Effector memory CD4-positive, alpha-beta T cell (primary cell): Measurements from ENCODE around the gene MAFG.
"Not testable (repeated sequence)": the region's sequence is repeated elsewhere in the genome, so short reads cannot be mapped to it uniquely, and the experiment has no call there.

Source experiments
- DNase-seq, 3 donors: peaks; one replicate each; pipeline ENCODE4 v3.0.0-alpha.2; 2020
- H3K27ac ChIP-seq: 2 replicates; pipeline ENCODE4 v1.7.0; 2013; ENCODE audit warnings: mild to moderate bottlenecking, low read length, moderate library complexity; ENCODE audit not compliant: insufficient read depth, poor library complexity, severe bottlenecking
- H3K27me3 ChIP-seq: replicated peaks from 2 replicates; pipeline ENCODE4 v1.7.0; 2013; ENCODE audit warnings: mild to moderate bottlenecking, low read length; ENCODE audit not compliant: insufficient read depth, control insufficient read depth, poor library complexity, severe bottlenecking
- H3K36me3 ChIP-seq: 2 replicates; pipeline ENCODE4 v1.7.0; 2013; ENCODE audit warnings: mild to moderate bottlenecking, low read length, moderate library complexity; ENCODE audit not compliant: control insufficient read depth, insufficient read depth
- H3K4me1 ChIP-seq: 2 replicates; pipeline ENCODE4 v1.7.0; 2013; ENCODE audit warnings: low read length, mild to moderate bottlenecking; ENCODE audit not compliant: control insufficient read depth, insufficient read depth, poor library complexity, severe bottlenecking
- H3K4me3 ChIP-seq: 2 replicates; pipeline ENCODE4 v1.7.0; 2013; ENCODE audit warnings: low read length, low read depth, mild to moderate bottlenecking; ENCODE audit not compliant: insufficient read depth, poor library complexity, severe bottlenecking
- H3K9me3 ChIP-seq: 2 replicates; pipeline ENCODE4 v1.7.0; 2013; ENCODE audit warnings: mild to moderate bottlenecking, low read length, moderate library complexity; ENCODE audit not compliant: control insufficient read depth

The MAFG gene

DNA sequence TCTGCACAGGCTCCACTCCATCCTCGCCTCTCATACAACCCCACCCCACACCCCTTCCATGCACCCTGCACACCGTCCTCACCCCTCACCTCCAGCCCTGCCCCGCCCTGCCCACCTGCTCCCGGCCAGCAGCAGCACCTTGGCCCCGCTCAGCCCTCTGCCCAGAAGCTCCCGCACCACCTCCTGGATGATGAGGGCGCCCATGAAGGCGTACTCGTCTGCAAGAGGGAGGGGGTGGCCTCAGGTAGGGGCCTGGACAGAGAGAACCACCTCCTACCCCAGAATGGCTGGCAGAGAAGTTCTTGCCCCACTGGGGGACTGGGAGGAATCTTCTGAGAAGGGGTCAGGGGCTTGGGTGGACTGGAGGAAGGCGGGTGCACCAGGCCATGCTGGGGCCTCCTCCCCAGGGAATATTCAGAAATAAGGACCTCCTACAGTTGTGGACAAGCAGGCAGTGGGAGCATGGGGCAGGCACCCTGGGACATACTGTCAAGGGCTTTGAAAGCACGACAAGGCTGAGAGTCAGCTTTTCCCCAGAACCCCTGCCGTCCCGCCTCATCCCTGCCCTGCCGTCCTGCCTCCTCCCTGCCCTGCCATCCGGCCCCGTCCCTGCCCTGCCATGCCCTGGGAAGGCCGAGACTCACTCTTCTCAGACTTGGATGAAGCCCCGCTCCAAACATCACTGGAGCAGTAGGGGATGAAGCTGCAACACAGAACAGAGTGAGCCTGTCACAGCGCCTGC lies 30.3 kb upstream of the MAFG start:
- no peak overlapping the region for H3K4me3 ChIP-seq
- H3K4me1 ChIP-seq: peaks cover 17% of the 10 kb centered on the region
- H3K36me3 ChIP-seq: no peaks in the 10 kb centered on the region
- H3K9me3 ChIP-seq: no peaks in the 10 kb centered on the region
- H3K27ac ChIP-seq: no peak overlapping the region
- DNase-seq: no peak
- H3K27me3 ChIP-seq: peaks cover 35% of the 10 kb centered on the region

GRCh38 chr17:81956607-81957589 lies 29.4 kb upstream of the MAFG start:
- Histone ChIP-seq H3K9me3 (no peaks in the 10 kb centered on the region), H3K36me3 (no peaks in the 10 kb centered on the region), H3K27me3 (peaks cover 28% of the 10 kb centered on the region), H3K4me1 (peaks cover 20% of the 10 kb centered on the region), H3K27ac (no peak overlapping the region), H3K4me3 (no peak overlapping the region)
- no peak for DNase-seq

DNA sequence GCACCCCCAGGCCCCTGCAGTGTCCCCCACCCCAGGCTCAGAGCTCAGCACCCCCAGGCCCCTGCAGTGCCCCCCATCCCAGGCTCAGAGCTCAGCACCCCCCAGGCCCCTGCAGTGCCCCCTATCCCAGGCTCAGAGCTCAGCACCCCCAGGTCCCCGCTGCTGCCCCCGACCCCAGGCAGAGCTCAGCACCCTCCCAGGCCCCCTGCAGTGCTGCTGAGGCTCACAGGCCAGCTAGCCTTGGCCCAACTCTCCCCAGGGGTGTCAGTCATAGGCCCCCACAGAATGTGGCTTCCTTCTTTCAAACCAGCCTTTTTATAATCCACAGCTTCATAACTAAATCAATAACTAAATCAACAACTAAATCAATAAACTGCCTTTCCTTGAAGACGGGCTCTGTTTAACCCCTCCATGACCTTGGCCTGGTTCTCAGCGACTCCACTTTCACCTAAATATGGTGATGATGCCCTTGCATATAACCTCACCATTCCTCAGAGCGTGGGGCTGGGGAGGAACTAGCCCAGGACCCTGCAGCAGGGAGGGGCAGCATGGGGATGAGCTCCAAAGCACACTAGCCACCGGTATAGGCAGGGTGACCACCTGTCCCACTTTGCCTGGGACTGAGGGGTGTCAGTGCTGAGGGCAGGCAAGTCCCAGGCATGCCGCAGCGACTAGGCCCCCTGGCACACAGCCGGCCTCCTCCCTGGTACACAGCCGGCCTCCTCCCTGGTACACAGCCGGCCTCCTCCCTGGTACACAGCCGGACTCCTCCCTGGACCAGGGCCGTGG lies 28.4 kb upstream of the MAFG start:
- H3K27ac ChIP-seq: no peak overlapping the region
- H3K36me3 ChIP-seq: no peaks in the 10 kb centered on the region
- peaks cover 23% of the 10 kb centered on the region for H3K27me3 ChIP-seq
- DNase-seq: no peak
- H3K4me1 ChIP-seq: peaks cover 18% of the 10 kb centered on the region
- no peaks in the 10 kb centered on the region for H3K9me3 ChIP-seq
- no peak overlapping the region for H3K4me3 ChIP-seq

- H3K9me3 ChIP-seq: no peaks in the 10 kb centered on the region
- H3K4me1 ChIP-seq: peaks cover 13% of the 10 kb centered on the region
- no peak for DNase-seq
- no peak overlapping the region for H3K4me3 ChIP-seq
- no peak overlapping the region for H3K27ac ChIP-seq
- peaks cover 17% of the 10 kb centered on the region for H3K27me3 ChIP-seq
- no peaks in the 10 kb centered on the region for H3K36me3 ChIP-seq
Observed at GRCh38 chr17:81955058-81955681, 27.6 kb upstream of the MAFG start.

- peaks cover 12% of the 10 kb centered on the region for H3K27me3 ChIP-seq
- no peaks in the 10 kb centered on the region for H3K36me3 ChIP-seq
- H3K4me3 ChIP-seq: no peak overlapping the region
- no peaks in the 10 kb centered on the region for H3K9me3 ChIP-seq
- no peak overlapping the region for H3K27ac ChIP-seq
- peaks cover 8% of the 10 kb centered on the region for H3K4me1 ChIP-seq
- DNase-seq: no peak
Observed at GRCh38 chr17:81954131-81955057, 26.9 kb upstream of the MAFG start.

DNA sequence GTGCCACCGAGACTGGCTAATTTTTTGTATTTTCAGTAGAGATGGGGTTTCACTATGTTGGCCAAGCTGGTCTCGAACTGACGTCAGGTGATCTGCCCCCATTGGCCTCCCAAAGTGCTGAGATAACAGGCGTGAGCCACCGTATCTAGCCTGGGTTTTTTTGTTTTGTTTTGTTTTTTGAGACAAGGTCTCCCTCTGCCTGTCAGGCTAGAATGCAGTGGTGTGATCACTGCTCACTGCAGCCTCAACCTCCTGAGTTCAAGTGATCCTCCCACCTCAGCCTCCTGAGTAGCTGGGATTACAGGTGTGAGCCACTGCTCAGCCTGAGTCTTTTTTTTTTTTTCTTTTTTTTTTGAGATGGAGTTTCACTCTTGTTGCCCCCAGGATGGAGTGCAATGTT lies 25.9 kb upstream of the MAFG start:
- H3K36me3 ChIP-seq, H3K27me3 ChIP-seq, DNase-seq, H3K27ac ChIP-seq, H3K4me3 ChIP-seq, H3K9me3 ChIP-seq, H3K4me1 ChIP-seq: not testable (repeated sequence)

DNA sequence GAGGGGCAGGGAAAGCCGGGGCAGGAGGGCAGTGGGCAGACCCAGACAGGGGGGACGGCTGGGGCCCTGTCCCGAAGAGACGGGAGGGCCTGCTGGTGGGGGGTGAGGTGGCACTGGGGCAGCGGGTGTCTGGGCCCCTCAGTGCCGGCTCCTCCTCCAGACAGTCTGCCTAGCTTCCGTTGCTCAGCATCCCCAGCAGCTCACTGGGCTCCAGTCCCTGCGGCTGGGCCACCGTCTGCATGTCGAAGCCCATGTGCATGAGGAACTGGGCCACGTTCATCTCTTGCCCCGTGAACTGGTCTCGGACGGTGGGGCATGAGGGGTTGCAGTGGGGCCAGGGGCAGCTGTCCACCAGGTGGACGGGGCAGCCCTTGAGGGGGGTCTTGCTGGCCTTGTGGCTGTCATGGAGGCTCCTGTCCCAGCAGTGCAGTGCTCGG lies 25.3 kb upstream of the MAFG start:
- H3K4me1 ChIP-seq: peaks cover 4% of the 10 kb centered on the region
- peaks cover 3% of the 10 kb centered on the region for H3K27me3 ChIP-seq
- DNase-seq: no peak
- no peaks in the 10 kb centered on the region for H3K36me3 ChIP-seq
- no peak overlapping the region for H3K4me3 ChIP-seq
- no peak overlapping the region for H3K27ac ChIP-seq
- H3K9me3 ChIP-seq: no peaks in the 10 kb centered on the region

- Histone ChIP-seq H3K4me3 (no peak overlapping the region), H3K9me3 (no peaks in the 10 kb centered on the region), H3K27ac (no peak overlapping the region), H3K27me3 (no peaks in the 10 kb centered on the region), H3K4me1 (peaks cover 4% of the 10 kb centered on the region), H3K36me3 (no peaks in the 10 kb centered on the region)
- no peak for DNase-seq
Observed at GRCh38 chr17:81951785-81952684, 24.5 kb upstream of the MAFG start.
